ENCODE results near the gene KCTD1.

DNA sequence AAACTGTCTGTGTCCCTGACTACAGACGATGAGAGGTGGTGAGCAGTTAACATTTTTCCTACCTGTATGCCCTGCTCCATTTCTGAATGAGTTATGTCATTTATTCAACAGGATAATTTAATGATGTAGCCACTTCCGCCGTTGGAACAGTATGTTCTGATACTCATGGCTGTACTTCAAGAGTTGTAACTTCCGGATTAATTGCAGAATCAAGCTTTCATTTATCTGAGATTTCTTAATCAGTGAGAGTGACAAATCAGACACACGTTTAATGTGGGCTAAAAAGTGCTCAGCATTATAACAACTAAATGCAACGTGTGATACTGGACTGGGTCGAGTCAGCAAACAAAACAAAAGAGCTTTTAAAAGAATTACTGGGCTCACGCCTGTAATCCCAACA, 107.7 kb downstream of the KCTD1 start:
- TF ChIP-seq, protein P1, sequence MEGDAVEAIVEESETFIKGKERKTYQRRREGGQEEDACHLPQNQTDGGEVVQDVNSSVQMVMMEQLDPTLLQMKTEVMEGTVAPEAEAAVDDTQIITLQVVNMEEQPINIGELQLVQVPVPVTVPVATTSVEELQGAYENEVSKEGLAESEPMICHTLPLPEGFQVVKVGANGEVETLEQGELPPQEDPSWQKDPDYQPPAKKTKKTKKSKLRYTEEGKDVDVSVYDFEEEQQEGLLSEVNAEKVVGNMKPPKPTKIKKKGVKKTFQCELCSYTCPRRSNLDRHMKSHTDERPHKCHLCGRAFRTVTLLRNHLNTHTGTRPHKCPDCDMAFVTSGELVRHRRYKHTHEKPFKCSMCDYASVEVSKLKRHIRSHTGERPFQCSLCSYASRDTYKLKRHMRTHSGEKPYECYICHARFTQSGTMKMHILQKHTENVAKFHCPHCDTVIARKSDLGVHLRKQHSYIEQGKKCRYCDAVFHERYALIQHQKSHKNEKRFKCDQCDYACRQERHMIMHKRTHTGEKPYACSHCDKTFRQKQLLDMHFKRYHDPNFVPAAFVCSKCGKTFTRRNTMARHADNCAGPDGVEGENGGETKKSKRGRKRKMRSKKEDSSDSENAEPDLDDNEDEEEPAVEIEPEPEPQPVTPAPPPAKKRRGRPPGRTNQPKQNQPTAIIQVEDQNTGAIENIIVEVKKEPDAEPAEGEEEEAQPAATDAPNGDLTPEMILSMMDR (IDR thresholded peaks at IDR 0.05), result no peak
- TF ChIP-seq POLR2A (IDR thresholded peaks at IDR 0.05), result no peak
